ENCODE measurements around the gene PPM1L. TPM values are rescaled to one million over a fixed set of nuclear protein-coding genes. Genes with fewer than 3 reads are reported as not detected.

The PPM1L gene
- total RNA-seq, 1 experiment from 2014 or later: 13.2 TPM

GRCh38 chr3:160996811-160997210 is 240.8 kb downstream of the PPM1L start:
- Histone ChIP-seq H3K4me1 (ENCODE audit: control insufficient read depth in 1 of 2, insufficient read depth in 2 of 2, low read length in 2 of 2) (no peaks in the 10 kb centered on the region), H3K9me2 (ENCODE audit: insufficient read depth) (no peaks in the 10 kb centered on the region), H3K9ac (ENCODE audit: low read length) (no peak overlapping the region), H3K36me3 (ENCODE audit: control insufficient read depth in 1 of 2, insufficient read depth in 2 of 2, low read length in 2 of 2) (no peaks in the 10 kb centered on the region), H3K4me2 (ENCODE audit: low read length) (no peak overlapping the region), H2AFZ (ENCODE audit: low read depth, low read length, poor library complexity, severe bottlenecking) (no peak overlapping the region), H3K79me2 (ENCODE audit: insufficient read depth, low read length) (no peaks in the 10 kb centered on the region), H4K20me1 (ENCODE audit: insufficient read depth) (no peaks in the 10 kb centered on the region), H3K27ac (ENCODE audit: low read depth, low read length) (no peak overlapping the region), H3K27me3 (ENCODE audit: insufficient read depth, low read length) (no peaks in the 10 kb centered on the region), H3K4me3 (replicated peaks in 1 of 2; ENCODE audit: low read depth in 1 of 2, low read length in 2 of 2) (no peak overlapping the region), H3K9me3 (ENCODE audit: control insufficient read depth in 1 of 2, insufficient read depth in 1 of 2, low read depth in 1 of 2, low read length in 2 of 2) (no peaks in the 10 kb centered on the region)
- POLR2A ChIA-PET: no interaction called here
- no TSS peak for BruUV-seq (replicated peaks)
- ATAC-seq: no peak
- TF ChIP-seq JUND (IDR thresholded peaks at IDR 0.05) (no peak), TCF7L2 (IDR thresholded peaks at IDR 0.05; ENCODE audit: borderline replicate concordance, extremely low read depth, insufficient read depth, insufficient read length) (no peak), RAD21 (IDR thresholded peaks at IDR 0.05; ENCODE audit: low read depth) (no peak), ZFX (IDR thresholded peaks at IDR 0.05) (no peak), ATF3 (IDR thresholded peaks at IDR 0.05) (no peak), FOSL1 (IDR thresholded peaks at IDR 0.05; ENCODE audit: low read depth) (no peak)
- RAD21 ChIA-PET (ENCODE audit: low non-redundant PET in 1 of 2, low total read pairs in 2 of 2, uncharacterized antibody in 2 of 2, unreplicated experiment in 2 of 2): no interaction called here
- intact Hi-C loops (cut with micrococcal nuclease): no loop called here
- no peak for DNase-seq (ENCODE audit: low read depth, low spot score)
- CTCF ChIA-PET: no interaction called here

- CTCF ChIA-PET: no interaction called here
- no TSS peak for BruUV-seq (replicated peaks)
- RAD21 ChIA-PET (ENCODE audit: low non-redundant PET in 1 of 2, low total read pairs in 2 of 2, uncharacterized antibody in 2 of 2, unreplicated experiment in 2 of 2): no interaction called here
- no peak overlapping the region for H3K4me3 ChIP-seq (replicated peaks in 1 of 2; ENCODE audit: low read depth in 1 of 2, low read length in 2 of 2)
- intact Hi-C loops (cut with micrococcal nuclease): no loop called here
- no peak overlapping the region for H3K9ac ChIP-seq (ENCODE audit: low read length)
- no peaks in the 10 kb centered on the region for H3K9me2 ChIP-seq (ENCODE audit: insufficient read depth)
- TF ChIP-seq CEBPB (IDR thresholded peaks at IDR 0.05; ENCODE audit: low read depth) (no peak), CBX3 (IDR thresholded peaks at IDR 0.05; ENCODE audit: low read depth) (no peak), ELF1 (IDR thresholded peaks at IDR 0.05; ENCODE audit: borderline replicate concordance, low read depth) (no peak), TCF7L2 (IDR thresholded peaks at IDR 0.05; ENCODE audit: borderline replicate concordance, extremely low read depth, insufficient read depth, insufficient read length) (no peak), RAD21 (IDR thresholded peaks at IDR 0.05; ENCODE audit: low read depth) (no peak), POLR2A (IDR thresholded peaks at IDR 0.05; ENCODE audit: borderline replicate concordance, extremely low read depth, insufficient read depth, insufficient read length) (no peak), SP1 (IDR thresholded peaks at IDR 0.05; ENCODE audit: low read depth) (no peak), POLR2AphosphoS5 (IDR thresholded peaks at IDR 0.05; ENCODE audit: low read depth, low read length) (no peak), ZFX (IDR thresholded peaks at IDR 0.05) (no peak), EZH2 (IDR thresholded peaks at IDR 0.05) (no peak), JUND (IDR thresholded peaks at IDR 0.05) (no peak)
- H4K20me1 ChIP-seq (ENCODE audit: insufficient read depth): no peaks in the 10 kb centered on the region
- no peaks in the 10 kb centered on the region for H3K9me3 ChIP-seq (ENCODE audit: control insufficient read depth in 1 of 2, insufficient read depth in 1 of 2, low read depth in 1 of 2, low read length in 2 of 2)
- ATAC-seq (no peak), DNase-seq (ENCODE audit: low read depth, low spot score) (no peak)
- H3K27ac ChIP-seq (ENCODE audit: low read depth, low read length): no peak overlapping the region
- no peaks in the 10 kb centered on the region for H3K4me1 ChIP-seq (ENCODE audit: control insufficient read depth in 1 of 2, insufficient read depth in 2 of 2, low read length in 2 of 2)
- H3K27me3 ChIP-seq (ENCODE audit: insufficient read depth, low read length): no peaks in the 10 kb centered on the region
- H3K79me2 ChIP-seq (ENCODE audit: insufficient read depth, low read length): no peaks in the 10 kb centered on the region
- H3K4me2 ChIP-seq (ENCODE audit: low read length): no peak overlapping the region
- H3K36me3 ChIP-seq (ENCODE audit: control insufficient read depth in 1 of 2, insufficient read depth in 2 of 2, low read length in 2 of 2): no peaks in the 10 kb centered on the region
- POLR2A ChIA-PET: no interaction called here
- H2AFZ ChIP-seq (ENCODE audit: low read depth, low read length, poor library complexity, severe bottlenecking): no peak overlapping the region
These were observed 242.6 kb downstream of the PPM1L start for GRCh38 chr3:160998581-160998980.

All from HCT116 (cell line).